SH-SY5Y (cell line): ENCODE results near the gene C14orf119.

Source experiments
- GATA2 ChIP-seq: IDR thresholded peaks from 2 replicates; pipeline ENCODE4 v1.6.1; 2011; ENCODE audit warnings: mild to moderate bottlenecking, low read depth, low read length
- GATA3 ChIP-seq: IDR thresholded peaks from 2 replicates; pipeline ENCODE4 v1.6.1; 2011; ENCODE audit warnings: low read depth, mild to moderate bottlenecking, low read length, moderate library complexity

C14orf119 gene

DNA sequence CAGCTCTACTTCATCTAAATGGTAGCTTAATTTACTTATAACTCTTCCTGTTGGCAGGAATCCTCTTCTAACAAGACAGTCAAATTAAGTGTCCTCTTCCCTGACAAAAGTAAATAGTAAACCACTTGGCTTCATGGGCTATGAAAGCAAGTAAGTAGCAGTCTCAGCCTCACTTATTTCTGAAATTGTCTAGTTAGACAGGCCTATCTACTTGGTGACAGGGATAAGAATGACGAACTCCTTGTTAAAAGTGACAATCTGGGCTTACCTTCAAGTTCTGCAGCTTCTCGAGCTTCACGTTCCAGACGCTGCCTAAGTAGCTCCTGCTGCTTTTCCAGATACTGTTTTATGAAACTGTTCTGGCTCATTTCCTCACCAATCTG is 5.1 kb upstream of the C14orf119 start:
- TF ChIP-seq GATA3, result no peak
- no peak for TF ChIP-seq GATA2

DNA sequence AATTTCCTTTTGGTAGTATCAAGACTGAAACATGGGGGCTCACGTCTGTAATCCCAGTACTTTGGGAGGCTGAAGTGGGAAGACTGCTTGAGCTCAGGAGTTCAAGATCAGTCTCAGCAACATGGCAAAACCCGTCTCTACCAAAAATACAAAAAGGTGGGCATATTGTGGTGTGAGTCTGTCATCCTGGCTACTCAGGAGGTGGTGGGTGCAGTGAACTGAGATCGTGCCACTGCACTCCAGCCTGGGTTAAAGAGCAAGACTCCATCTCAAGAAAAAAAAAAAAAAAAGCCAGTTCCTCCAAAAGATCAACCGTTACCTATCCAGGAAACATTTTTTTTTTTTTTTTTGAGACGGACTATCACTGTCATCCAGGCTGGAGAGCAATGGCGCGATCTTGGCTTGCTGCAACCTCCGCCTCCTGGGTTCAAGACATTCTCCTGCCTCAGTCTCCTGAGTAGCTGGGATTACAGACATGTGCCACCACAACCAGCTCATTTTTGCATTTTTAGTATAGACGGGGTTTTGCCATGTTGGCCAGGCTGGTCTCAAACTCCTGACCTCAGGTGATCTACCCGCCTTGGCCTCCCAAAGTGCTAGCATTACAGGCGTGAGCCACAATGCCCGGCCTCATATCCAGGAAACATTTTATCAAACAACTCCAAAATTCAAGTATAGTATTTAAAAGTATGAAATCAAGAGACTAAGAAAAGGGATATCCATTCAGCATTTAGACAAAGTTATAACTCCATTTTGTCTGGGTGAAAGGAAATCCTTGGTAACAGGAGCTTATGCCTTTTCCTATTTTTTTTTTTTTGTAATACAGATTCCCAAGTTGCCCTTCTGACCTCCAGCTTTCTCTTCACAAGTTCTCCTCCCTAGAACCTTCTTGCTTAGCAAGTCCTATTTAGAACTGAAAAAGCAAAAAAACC is 3.7 kb upstream of the C14orf119 start:
- TF ChIP-seq GATA3 (no peak), GATA2 (no peak)

DNA sequence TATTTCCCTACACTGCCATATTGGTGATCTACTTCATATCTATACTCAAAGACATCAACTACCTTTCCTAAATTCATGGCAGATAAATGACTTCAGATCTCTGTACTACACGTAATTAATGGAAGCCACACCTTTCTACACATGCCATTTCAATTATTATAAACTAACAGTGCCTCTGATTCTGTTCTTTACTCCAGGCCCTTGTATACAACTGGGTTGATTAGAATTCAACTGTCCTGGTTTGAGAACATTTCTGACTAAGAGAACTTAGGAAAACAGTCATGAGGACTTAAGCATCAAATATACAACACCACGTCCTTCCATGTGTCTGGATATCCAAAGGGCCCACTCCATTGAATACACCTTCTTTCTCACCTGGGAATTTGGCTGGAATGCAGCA is 2.2 kb upstream of the C14orf119 start:
- TF ChIP-seq GATA2 (no peak), GATA3 (no peak)

DNA sequence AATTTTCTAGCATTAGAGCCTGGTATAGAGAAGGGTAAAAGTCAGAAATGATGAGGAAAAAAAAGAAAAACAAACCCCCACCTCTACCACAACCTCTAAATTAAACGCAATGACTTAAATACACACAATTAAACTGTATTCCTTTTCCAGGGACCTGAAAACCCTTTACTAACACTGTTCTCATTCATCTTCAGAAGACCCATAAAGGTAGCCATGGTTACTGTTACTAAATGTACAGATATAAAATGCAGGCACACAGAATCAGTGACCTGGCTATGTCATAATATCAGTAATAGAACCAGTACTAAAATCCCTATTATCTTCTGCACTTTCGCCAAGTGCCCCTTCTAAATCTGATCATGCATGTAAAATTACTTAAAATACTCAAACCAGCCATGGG is 1.8 kb upstream of the C14orf119 start:
- no peak for TF ChIP-seq GATA3
- TF ChIP-seq GATA2, result no peak

DNA sequence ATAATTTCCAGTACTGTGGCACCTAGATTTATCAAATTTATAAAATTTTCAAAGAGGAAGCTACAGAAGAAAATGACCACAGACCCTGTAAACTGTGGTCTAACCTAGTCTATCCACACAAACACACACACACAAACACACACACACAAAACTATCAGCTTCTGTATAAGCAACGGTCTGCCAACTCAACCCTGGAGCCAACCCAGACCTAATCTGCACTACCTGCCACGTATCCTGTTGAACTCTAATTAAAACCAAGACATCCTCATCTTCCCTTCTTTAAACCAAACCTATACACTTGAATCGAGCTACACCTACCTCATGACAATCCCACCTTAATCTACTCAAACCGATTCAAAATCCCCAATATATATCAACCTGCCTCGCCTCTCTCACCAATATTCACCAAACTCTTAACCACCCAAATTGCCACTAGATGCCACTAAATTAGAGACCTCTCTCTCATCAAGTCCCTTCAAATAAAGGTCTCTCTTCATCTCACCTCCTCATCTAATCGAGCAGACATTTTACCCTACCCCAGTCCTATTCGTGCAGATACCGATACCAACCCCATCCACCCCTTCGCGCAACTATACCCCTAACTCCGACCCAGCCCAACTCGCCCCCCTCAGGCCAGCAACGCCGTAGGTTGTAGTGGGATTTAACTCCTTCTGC is 1.2 kb upstream of the C14orf119 start:
- TF ChIP-seq GATA2 (no peak), GATA3 (no peak)

DNA sequence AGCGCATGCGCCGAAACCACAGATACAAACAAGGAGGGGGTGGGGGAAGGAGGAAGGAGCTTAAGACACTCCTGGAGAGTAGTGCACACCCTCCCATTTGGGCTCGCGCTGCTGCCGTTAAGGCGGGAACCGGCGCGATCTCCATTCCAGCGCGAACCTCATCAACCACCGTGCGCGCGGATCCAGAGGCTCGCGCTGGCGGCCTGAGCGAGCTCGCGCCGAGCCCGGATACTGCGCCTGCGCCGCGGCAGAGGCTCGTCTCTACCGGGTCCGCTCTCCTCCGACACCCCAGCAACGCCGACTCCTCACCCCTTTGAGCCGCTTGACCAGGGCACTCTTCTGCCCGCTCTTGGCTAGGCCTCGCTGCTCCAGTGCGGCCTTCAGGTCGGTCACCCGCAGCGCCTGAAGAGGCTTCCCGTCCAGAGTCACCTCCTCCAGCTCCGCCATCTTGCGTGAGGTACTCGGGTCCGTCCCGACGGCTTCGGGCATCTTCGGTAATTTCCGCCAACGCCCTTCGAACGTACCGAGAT is 574 bp upstream of the C14orf119 start, which contains the start of gene ACIN1:
TSS of gene ACIN1 (minus strand) at position 471 of the 530 bp plus-strand sequence. CDS start at position 447, 24 bp downstream.
- TF ChIP-seq GATA2 (no peak), GATA3 (no peak)

DNA sequence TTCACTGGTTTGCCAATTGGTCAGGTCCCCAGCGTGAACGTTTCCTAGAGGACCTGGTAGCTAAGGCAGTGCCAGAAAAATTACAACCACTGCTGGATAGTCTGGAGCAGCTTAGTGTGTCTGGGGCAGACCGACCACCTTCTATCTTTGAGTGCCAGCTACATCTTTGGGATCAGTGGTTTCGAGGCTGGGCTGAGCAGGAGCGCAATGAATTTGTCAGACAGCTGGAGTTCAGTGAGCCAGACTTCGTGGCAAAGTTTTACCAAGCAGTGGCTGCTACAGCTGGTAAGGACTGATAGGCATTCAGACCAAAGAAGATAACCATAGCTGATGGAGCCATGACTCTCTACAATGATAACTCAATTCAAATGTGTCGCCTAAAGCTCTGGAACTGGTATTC is 2.5 kb downstream of the C14orf119 start:
- no peak for TF ChIP-seq GATA2
- TF ChIP-seq GATA3, result no peak

DNA sequence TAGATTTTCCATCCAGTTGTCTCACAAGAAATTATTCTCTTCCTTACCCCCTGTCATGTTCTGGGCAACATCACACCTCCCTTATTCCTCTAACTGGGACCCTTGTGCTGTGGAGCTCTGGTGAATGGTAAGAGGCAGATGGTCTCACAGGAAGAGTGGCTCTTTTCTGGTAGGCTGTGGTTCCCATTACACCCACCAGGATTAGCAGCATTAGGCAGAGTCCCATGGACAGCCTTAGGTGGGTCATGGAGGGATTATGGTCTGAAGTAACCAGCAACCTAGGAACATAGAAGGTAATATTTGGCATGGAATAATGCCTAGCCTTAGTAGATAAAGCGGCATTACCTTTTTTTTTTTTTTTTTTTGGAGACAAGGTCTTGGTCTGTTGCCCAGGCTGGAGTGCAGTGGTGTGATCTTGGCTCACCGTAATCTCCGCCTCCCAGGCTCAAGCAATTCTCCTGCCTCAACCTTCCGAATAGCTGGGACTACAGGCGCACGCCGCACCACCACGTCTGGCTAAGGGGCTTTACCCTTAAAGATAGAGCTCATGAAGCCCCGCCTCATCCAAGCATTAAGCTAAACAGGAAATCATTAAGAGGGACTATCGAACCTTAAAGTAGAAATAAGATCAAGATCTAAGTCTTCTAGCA is 4.0 kb downstream of the C14orf119 start:
- TF ChIP-seq GATA3 (no peak), GATA2 (no peak)

DNA sequence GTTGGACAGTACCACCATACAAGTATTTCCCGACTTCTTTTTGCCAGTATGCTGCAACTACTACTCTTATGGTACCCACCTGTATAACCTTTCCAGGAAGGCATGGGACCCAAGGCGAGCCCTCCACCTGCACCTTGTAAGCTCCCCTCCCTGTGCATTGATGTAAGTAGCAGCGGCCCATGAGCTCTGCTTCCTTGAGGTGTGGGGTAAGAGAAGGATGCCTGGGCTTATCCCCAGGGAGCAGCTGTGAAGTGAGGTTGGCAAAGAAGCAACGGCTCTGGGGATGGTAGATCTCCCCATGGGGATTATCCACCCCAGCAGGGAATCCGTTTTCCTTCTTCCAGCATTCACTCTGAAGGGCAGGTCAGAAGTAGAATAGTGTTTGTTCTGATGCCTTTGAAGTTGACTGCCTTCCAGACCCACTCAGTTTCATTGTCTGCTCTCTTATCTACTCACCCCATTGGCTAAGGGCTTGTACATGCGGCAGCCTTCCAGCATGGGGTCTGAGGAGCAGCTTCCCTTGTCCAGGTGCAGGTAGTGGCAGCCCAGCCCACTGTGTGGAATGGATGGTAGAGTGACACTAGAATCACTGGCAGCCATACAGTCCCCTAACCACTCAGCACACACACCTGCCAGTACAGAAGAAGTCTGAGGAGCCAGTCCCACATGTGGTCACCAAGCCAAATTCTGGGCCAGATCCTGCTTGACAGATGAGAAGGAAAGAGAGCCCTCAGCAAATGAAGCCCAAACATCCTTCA is 6.1 kb downstream of the C14orf119 start:
- TF ChIP-seq GATA2, result no peak
- TF ChIP-seq GATA3, result no peak

DNA sequence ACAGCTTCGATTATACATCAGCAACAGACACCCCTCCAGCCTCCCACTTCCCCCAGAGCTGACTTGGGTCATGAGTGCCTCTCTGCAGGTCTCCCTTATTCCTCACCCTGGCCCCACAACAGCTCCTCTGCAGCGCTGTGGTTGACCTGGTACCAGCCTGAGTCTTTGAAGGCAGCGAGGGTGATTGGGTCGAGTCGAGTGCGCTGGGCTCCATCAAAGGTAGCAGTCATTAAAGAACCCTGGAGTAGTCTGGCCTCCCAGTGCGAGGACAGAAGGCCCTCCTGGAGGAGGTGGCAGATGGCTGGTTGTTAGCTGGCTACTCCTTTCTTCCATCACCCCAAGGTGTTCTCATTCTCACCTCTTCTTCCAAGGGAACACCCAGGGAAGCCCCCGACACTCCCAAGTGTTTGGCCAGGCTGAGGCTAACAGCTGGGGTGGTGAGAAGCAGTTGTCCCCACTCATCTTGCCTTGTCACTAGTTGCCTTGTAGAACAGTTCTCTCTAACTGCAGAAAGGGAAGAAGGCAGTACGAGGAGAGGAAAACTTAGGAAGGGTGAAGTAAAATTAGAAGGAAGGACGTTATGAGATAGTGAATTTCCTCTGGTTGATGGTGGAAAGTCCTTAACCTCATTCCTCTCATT is 6.8 kb downstream of the C14orf119 start:
- TF ChIP-seq GATA2 (no peak), GATA3 (no peak)

DNA sequence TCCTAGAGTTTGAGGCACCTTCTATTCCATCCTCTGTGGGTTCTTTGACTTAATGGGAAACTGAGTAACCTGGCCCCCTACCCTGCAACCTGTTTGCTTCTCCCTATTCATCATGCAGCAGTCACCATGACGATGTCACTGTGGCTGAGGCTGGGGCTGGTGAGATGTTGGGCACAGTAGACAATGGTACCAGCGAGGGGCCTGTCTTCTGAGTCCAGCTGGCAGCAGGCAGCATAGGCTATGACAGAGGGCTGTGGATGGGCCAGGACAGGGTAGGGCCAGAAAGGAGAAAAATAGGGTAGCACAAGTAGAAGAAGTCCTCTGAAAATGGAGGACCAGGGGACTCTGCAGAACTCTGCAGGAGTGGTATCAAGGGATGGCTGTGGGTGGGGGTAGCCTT is 7.5 kb downstream of the C14orf119 start:
- TF ChIP-seq GATA3, result no peak

DNA sequence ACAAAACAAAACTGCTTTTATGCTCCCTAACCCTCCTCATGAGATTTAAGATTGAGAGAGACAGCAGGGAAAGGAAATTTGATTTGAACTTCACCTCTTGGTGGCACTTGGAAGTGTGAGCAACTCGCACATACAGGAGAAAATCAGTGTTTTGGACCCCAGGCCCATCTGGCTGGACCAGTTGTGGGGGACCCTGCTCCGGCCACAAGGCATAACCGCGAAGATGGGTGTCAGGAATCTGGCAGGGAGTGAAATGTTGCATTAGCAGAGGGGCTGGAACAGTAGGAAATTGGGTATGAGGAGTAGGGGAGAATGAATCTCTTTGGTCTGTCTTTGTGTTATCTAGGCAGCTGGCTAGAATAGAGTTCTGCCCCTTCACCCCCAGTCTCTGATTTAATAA is 8.3 kb downstream of the C14orf119 start:
- TF ChIP-seq GATA3 (no peak), GATA2 (no peak)

DNA sequence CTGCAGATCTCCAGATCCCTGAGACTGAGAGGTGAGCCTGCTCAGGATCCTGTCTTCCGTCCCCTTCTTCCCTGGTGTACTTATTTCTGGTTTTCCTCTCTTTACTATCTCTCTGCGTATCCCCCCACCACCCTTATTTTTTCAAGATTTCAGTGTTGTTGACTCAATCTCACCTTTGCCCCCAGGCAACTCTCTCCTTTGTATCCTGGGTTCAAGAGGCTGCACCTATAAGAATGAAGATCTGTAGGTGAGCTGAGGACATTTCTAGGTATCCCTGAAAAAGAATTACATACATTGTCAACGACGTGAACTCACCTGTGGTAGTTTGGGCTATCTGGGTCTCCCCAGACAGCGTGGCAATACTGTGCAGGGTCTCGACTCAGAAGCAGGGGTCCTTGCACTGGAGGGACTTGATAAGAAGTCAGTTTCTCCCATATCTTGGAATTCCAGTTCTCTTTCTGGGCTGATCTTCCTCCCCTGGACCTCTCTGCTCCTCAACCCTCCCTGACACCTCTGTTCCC is 8.8 kb downstream of the C14orf119 start:
- no peak for TF ChIP-seq GATA2
- TF ChIP-seq GATA3, result no peak
